Activated naive CD8-positive, alpha-beta T cell (primary cell): ENCODE measurements around the gene TUBA1C.

Source experiments
- H3K27ac Mint-ChIP-seq: one replicate; pipeline ENCODE4 v1.8.0; 2021; ENCODE audit warnings: mixed read lengths
- H3K27me3 Mint-ChIP-seq: one replicate; pipeline ENCODE4 v1.8.0; 2021; ENCODE audit warnings: mixed read lengths
- H3K36me3 Mint-ChIP-seq: one replicate; pipeline ENCODE4 v1.8.0; 2021; ENCODE audit warnings: mixed read lengths
- H3K4me1 Mint-ChIP-seq: one replicate; pipeline ENCODE4 v1.8.0; 2021; ENCODE audit warnings: low read depth, mixed read lengths
- H3K4me3 Mint-ChIP-seq: one replicate; pipeline ENCODE4 v1.8.0; 2021; ENCODE audit warnings: mild to moderate bottlenecking, mixed read lengths
- H3K9me3 Mint-ChIP-seq: one replicate; pipeline ENCODE4 v1.8.0; 2021; ENCODE audit warnings: low read depth, mixed read lengths

TUBA1C gene

DNA sequence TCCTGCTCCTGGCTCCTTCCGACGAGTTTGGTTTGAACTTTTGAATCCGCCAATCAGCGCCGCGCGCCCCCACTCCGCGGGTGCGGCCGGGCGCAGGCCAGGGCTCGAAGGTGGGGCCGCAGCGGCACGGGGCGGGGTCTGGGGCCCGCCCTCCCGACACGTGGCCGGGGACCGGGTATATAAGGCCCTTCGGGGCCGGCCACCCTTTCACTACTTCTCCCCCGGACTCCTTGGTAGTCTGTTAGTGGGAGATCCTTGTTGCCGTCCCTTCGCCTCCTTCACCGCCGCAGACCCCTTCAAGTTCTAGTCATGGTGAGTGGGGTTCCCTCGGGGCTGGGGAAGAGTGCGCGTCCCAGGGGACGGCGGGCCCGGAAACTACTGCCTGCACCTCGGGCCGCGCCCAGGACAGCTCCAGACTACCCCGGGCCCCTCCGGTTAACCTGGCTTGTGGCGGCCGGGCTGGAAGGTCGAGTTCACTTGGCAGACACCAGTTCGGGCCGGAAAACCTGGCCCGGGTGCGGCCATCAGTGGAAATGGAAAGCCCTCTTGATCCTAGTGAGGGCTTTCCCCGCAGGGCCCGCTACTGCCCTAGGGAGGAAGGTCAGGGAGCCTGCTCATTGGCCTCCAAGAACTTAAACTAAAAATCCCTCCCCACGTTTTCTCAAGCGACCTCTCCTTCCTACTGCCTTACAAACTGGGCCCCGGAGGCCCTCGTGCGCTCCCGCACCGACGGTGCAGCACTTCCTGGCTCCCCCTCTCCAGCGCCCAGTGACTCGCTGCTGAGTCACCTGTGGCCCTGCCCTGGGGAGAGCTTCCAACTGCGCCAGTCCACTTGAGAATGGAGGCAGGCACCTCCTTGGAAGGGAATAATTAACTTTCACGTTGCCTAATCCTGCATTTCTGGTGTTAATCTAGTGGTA lies at the start of gene TUBA1C:
Gene TUBA1C (plus strand): TSS at position 210 of the 920 bp plus-strand sequence. CDS start 100 bp downstream, at position 310.
- peaks cover 8% of the 10 kb centered on the region for H3K36me3 Mint-ChIP-seq
- H3K4me3 Mint-ChIP-seq: peak within 1 kb of the TSS; percentile 93
- peaks cover 26% of the 10 kb centered on the region for H3K4me1 Mint-ChIP-seq
- no peaks in the 10 kb centered on the region for H3K9me3 Mint-ChIP-seq
- H3K27me3 Mint-ChIP-seq: no peaks in the 10 kb centered on the region
- H3K27ac Mint-ChIP-seq: peak within 1 kb of the TSS; percentile 96

DNA sequence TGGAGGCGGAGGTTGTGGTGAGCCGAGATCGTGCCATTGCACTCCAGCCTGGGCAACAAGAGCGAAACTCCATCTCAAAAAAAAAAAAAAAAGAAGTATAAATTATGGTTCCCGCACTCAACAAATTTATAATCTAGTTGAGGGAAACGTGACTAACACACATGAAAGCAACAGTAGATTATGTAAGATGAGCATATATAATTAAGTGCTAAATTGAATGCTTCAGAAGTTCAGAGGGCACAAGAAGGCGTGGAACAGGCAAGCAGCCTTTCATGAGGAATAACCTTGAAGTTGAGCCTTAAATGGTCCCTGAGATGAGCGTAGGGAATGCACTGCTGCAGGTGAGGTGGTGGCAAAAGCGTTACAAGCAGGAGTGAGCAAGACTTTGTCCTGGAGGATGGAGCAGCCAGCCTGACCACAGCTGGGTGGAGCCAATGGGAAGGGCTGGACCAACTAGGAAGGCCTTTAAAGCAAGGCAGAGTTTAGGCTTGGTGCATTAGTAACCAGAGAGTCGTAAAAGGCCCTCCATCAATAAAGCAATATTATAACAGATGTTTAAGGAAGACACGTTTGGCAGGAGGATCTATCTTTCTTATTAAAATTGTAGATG lies 45.4 kb upstream of the TUBA1C start:
- H3K36me3 Mint-ChIP-seq: no peaks in the 10 kb centered on the region
- no peaks in the 10 kb centered on the region for H3K9me3 Mint-ChIP-seq
- H3K27me3 Mint-ChIP-seq: peaks cover 1% of the 10 kb centered on the region
- H3K4me1 Mint-ChIP-seq: no peaks in the 10 kb centered on the region
- no peak overlapping the region for H3K27ac Mint-ChIP-seq
- no peak overlapping the region for H3K4me3 Mint-ChIP-seq

DNA sequence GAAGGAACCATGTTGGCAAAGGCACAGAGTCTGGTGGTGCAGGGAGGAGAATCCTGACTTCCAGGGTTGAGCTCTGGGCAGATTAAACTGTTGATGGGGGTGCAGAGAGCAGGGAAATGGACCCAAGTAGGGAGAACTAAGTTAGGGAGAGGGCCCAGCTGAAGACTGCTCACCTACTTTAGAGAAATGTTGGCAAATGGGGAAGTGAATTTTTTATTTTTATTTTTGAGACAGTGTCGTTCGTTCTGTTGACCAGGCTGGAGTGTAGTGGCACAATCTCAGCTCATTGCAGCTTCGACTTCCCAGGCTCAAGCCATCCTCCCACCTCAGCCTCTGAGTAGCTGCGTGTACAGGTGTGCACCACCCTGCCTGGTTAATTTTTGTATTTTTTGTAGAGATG lies 43.9 kb upstream of the TUBA1C start:
- no peaks in the 10 kb centered on the region for H3K36me3 Mint-ChIP-seq
- no peaks in the 10 kb centered on the region for H3K27me3 Mint-ChIP-seq
- H3K4me1 Mint-ChIP-seq: no peaks in the 10 kb centered on the region
- H3K9me3 Mint-ChIP-seq: no peaks in the 10 kb centered on the region
- H3K4me3 Mint-ChIP-seq: no peak overlapping the region
- H3K27ac Mint-ChIP-seq: no peak overlapping the region

DNA sequence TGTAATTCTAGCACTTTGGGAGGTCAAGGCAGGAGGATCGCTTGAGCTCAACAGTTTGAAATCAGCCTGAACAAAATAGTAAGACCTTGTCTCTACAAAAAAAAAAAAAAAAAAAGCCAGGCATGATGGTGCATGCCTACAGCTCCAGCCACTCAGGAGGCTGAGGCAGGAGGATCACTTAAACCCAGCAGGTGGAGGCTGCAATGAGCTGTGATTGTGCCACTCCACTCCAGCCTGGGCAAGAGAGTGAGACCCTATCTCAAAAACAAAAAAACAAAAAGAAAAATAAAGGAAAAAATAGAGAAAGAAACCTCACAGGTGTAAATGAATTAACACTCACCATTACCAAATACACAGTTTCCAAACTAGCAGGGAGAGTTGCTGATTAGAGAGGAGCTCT lies 41.8 kb upstream of the TUBA1C start:
- no peaks in the 10 kb centered on the region for H3K4me1 Mint-ChIP-seq

DNA sequence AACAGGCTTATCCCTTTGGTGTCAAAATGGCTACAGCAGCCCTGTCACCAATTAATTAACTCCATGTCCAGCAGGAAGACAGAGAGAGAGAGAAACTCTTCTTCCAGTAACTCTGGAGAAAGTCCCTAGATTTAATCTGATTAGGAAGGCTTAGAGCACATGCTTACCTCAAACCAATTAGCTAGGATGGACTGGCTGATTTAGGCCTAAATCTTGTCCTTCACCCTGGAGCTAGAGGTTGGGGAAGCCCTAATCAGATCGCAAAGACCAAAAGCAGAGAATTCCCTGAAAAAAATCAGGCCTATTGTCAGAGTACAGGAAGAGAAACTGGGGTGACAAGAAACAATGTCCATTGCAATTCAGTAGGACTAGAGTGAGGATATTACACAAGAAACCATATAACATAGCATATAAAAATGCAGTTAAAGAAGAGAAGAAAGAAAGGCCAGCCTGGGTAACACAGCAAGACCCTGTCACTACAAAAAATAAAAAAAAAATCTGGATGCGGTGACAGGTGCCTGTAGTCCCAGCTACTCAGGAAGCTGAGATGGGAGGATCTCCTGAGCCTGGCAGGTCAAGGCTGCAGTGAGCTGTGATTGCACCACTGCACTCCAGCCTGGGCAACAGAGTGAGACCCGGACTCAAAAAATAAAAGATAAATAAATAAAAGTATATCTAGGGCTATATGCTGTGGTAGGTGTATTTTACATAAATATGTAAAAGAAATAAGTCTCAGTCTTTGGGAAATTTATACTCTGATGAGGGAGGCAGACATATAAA lies 41.1 kb upstream of the TUBA1C start:
- Mint-ChIP-seq H3K4me3 (no peak overlapping the region), H3K4me1 (no peaks in the 10 kb centered on the region), H3K36me3 (no peaks in the 10 kb centered on the region), H3K9me3 (no peaks in the 10 kb centered on the region), H3K27me3 (no peaks in the 10 kb centered on the region), H3K27ac (no peak overlapping the region)

More for the DNA sequence above, 41.8 kb upstream of the TUBA1C start:
- no peaks in the 10 kb centered on the region for H3K36me3 Mint-ChIP-seq
- no peaks in the 10 kb centered on the region for H3K9me3 Mint-ChIP-seq
- no peak overlapping the region for H3K27ac Mint-ChIP-seq
- H3K27me3 Mint-ChIP-seq: no peaks in the 10 kb centered on the region
- no peak overlapping the region for H3K4me3 Mint-ChIP-seq

DNA sequence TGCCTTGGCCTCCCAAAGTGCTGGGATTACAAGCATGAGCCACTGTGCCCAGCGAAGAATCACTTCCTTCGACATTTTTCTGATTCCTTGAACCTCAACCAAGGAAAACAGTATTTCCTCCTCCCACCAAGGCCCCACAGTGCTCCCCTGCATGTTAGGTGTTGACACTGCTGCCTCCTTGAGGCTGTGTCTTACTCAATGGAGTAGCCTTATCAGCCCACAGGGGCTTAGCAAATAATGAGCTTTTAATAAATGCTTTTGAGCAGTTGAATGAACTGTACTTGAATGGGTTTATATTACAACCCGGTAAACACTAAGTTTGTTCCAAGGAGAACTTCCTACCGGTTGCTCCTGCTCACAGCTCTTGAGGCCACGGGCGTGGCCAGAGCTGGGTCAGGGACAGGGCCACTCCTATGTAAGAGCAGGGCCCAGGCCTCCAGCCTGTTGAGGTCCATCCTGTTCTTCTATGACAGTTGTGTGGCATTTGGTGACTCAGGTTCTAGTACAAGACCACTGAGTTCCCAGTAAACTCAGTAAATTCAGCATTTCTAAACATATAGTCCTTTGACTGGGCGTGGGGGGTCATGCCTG lies 39.2 kb upstream of the TUBA1C start:
- H3K36me3 Mint-ChIP-seq: no peaks in the 10 kb centered on the region
- H3K4me1 Mint-ChIP-seq: no peaks in the 10 kb centered on the region
- no peak overlapping the region for H3K4me3 Mint-ChIP-seq
- no peaks in the 10 kb centered on the region for H3K27me3 Mint-ChIP-seq
- H3K9me3 Mint-ChIP-seq: no peaks in the 10 kb centered on the region
- no peak overlapping the region for H3K27ac Mint-ChIP-seq

DNA sequence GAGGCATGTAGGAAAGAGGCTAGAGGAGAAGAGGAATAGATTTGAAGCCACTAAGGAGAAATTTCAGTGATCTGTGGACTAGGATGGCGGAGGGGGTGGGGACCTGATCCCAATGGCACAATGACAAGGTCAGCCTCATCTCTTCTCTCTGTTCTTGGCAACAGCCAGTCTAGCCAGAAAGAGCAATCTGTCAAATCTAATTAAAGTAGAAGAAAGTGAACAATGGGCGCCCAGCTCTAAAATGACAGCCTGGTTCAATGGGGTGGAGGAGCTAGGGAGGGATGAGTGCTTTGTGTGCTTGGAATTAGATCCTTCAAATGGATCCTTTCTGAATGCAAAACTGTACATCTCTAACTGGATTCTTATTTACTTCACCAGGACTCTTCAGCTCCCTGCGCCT lies 37.2 kb upstream of the TUBA1C start:
- Mint-ChIP-seq H3K4me1 (no peaks in the 10 kb centered on the region), H3K27me3 (no peaks in the 10 kb centered on the region), H3K27ac (no peak overlapping the region), H3K36me3 (no peaks in the 10 kb centered on the region), H3K9me3 (no peaks in the 10 kb centered on the region), H3K4me3 (no peak overlapping the region)

DNA sequence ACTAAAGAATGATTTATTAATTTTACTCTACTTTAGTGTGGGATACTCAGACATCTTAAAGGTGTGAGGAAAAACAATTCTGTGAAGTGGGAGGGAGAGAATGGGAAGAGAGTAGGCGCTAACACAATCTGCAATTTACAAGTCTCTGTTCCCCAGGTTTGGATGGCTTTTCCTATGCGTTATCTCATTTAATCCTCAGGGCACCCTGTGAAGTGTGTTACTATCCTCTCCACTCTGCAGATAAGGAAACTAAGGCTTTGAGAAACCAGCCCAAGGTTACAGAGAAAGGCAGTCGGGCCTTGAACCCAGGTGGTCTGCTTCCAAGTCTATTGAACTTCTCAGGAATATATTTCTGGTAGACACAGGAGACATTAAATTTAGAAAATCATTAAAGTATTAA lies 36.2 kb upstream of the TUBA1C start:
- no peaks in the 10 kb centered on the region for H3K36me3 Mint-ChIP-seq
- H3K9me3 Mint-ChIP-seq: no peaks in the 10 kb centered on the region
- H3K4me3 Mint-ChIP-seq: no peak overlapping the region
- H3K27ac Mint-ChIP-seq: no peak overlapping the region
- H3K4me1 Mint-ChIP-seq: peaks cover 2% of the 10 kb centered on the region
- H3K27me3 Mint-ChIP-seq: no peaks in the 10 kb centered on the region

DNA sequence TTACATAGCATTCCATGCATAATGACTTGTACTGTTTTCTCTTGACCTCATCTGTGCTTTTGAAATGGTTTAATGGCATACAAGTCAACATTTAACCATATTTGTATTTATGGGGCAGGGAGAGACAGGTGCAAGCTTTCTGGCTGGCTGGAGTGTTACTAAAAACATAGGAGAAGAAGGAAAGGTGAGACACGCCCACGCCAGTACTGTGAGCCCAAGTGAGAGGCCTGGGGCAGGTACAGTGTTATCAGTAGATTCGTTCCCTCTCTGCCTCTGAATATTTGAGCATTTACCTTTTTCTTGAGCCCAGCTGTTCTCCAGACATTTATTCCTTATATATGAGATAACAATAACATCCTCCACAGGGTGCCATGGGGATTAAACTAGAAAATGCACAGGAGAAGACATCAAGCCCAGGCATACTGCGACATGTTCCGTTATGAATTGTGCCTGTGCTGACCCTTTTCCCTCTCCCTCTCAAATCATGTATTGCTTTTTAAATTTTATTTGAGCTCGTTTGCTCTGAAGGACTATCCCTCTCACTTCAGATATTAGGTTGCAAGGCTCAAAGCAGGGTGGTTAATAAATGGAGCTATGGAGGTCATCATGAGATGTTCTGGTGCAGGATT lies 34.6 kb upstream of the TUBA1C start:
- Mint-ChIP-seq H3K4me3 (no peak overlapping the region), H3K27ac (no peak overlapping the region), H3K9me3 (no peaks in the 10 kb centered on the region), H3K36me3 (no peaks in the 10 kb centered on the region), H3K27me3 (no peaks in the 10 kb centered on the region), H3K4me1 (peaks cover 7% of the 10 kb centered on the region)

DNA sequence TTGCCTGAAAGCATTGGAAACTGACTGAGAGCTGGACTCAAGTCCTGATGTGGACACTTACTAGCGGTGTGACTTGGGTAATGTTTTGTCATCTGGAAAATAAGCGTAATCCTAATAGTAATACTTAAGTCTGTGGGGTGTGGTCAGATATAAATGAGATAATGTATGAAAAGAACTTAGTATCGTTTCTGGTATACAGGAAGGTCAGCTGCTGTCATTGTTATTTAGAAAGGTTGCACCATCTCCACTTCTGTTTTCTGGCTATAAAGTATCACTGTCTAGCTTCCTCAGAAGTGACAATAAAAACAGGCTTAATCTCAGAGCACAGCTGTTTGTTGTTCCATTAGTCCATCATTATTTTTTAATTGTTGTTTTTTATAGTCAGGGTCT lies 34.1 kb upstream of the TUBA1C start:
- Mint-ChIP-seq H3K36me3 (no peaks in the 10 kb centered on the region), H3K27me3 (no peaks in the 10 kb centered on the region), H3K9me3 (no peaks in the 10 kb centered on the region), H3K27ac (no peak overlapping the region), H3K4me3 (no peak overlapping the region), H3K4me1 (peaks cover 7% of the 10 kb centered on the region)

DNA sequence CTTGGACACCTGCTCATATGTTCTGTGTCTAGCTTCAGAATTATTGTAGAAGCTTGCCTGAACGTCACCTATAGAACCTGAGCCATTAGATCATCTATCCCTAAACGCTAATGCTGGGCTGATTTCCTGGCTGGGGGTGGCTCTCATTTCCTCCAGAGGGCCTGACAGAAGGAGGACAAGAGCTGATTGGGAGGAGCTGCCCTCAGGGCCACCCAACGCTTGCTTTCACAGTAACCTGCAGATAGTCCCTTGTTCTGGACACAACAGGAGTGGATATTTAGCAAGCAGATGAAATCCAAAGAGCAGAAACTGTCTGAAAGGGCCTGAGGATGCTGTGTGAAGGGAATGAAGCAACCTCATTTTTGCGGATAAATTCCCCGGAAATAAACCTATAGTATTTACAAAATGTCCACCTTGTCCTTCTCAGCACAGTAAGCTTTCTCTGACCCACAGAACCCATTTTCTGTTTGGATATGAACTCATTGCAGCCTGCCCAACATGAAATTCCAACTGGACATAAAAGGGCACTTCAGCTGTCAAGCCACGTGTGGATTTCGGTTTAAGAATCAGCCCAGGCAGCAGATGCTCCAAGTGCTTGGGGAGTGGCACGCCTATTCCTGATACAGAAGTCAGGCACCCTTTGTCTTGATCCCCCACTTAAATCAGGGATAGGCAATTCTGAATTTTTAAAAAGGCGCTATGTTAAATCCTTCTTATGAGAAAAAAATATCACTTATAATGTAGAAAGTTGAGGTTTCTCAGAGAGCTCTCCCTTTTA lies 32.8 kb upstream of the TUBA1C start:
- H3K9me3 Mint-ChIP-seq: no peaks in the 10 kb centered on the region
- H3K27ac Mint-ChIP-seq: no peak overlapping the region
- H3K27me3 Mint-ChIP-seq: no peaks in the 10 kb centered on the region
- H3K36me3 Mint-ChIP-seq: no peaks in the 10 kb centered on the region
- H3K4me1 Mint-ChIP-seq: peaks cover 10% of the 10 kb centered on the region
- no peak overlapping the region for H3K4me3 Mint-ChIP-seq

DNA sequence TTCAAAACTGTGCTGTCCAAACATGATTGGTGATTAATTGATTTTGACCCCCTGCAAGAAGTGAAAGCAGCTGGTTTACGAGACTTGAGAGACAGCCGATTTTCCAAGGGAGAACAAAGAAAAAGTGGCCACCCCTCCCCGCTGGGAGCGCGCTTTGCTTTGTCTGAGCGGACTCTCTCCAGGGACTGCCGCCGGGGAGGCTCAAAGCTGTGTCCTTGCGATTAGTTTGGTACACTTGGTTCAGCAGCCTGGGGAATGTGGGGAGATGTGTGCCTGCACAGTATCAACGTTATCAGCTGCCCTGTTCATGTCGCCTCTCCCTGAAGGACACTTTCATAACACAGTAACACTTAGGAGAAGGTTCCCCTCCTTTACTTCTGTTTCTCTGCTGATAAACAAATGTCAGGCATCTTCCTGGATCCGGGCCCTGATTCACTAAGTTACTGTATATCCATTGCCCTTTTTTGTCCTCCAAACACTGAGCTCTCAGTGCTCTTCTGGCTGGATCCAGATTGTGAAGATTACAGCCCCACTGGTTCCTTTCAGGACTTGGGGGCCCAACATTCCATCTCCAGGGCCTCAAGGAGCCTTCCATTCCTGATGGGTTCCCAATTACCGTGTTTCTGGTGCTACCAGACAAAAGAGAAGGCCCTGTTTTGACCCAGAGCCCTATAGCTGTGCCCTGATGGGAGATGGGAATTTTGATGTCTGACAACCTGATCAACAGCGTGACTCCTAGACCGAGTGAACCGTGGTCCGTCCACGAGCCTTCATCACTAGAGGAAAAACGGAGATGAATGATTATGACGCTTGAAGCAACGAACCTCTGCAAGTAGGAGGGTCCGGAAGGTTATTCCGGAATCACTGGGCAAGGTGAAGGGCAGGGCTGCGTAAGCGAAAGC lies 31.7 kb upstream of the TUBA1C start:
- Mint-ChIP-seq H3K9me3 (no peaks in the 10 kb centered on the region), H3K36me3 (no peaks in the 10 kb centered on the region), H3K4me3 (peak overlapping the region; percentile 58), H3K27me3 (no peaks in the 10 kb centered on the region), H3K4me1 (peaks cover 10% of the 10 kb centered on the region), H3K27ac (peak overlapping the region; percentile 61)

DNA sequence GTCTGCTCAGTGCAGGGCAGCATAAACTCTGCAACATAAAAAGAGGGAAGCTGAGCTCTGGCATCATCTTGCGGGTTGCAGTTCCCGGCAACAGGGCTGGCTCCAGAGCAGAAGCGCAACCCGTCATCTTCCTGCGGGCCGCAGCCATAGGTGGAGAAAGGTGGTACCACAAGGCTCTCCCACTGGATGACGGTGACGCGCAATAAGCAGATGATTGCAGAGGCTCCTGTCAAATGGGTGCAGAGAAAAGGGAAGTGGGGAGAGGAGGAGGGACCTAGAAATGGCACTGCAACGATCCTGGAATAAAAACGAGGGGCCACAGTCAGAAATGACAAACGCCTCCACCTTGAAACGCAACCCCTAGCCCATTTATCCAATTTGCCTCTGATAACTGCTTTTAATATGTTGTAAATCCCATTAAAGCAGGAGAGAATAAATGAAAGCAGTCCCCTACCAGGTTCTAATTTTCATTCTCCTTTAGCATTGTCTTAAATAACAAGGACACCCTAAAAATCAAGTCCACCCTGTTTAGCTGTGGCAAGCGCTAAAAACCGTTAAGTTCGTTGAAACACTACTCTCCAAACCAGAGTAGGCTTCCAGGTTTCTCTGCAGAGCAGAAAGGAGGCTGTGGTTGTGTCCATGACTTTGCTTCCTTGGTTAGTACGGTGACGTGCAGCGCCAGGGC lies 30.9 kb upstream of the TUBA1C start:
- H3K4me3 Mint-ChIP-seq: peak overlapping the region; percentile 58
- peak overlapping the region; percentile 61 for H3K27ac Mint-ChIP-seq
- H3K27me3 Mint-ChIP-seq: no peaks in the 10 kb centered on the region
- H3K36me3 Mint-ChIP-seq: no peaks in the 10 kb centered on the region
- no peaks in the 10 kb centered on the region for H3K9me3 Mint-ChIP-seq
- peaks cover 10% of the 10 kb centered on the region for H3K4me1 Mint-ChIP-seq
